Measurements from ENCODE around the gene DAAM1. TPM values are rescaled to one million over a fixed set of nuclear protein-coding genes. Genes with fewer than 3 reads are reported as not detected.

Gene DAAM1
- polyA plus RNA-seq, 2 of the 4 experiments (the other 2 are of a cell fraction), result 6.8 to 10.8 TPM

- no peak for TF ChIP-seq HOXB5 (CRISPR knock-in tag; IDR thresholded peaks at IDR 0.05)
Measured at GRCh38 chr14:59320763-59321625, 132.5 kb downstream of the DAAM1 start (continued).

GRCh38 chr14:59321626-59321949 is 133.1 kb downstream of the DAAM1 start:
- DNase-seq (ENCODE audit: low read depth in 1 of 2, low spot score in 1 of 2) (no peak), ATAC-seq (no peak), FAIRE-seq (no peak)
- WGBS (ENCODE audit: missing lambda C conversion rate), result 69% methylated on average over 3 of the region's 3 CpGs
- no peaks in the 10 kb centered on the region for H3K9me3 ChIP-seq
- ChIA-PET CTCF (interaction anchor here (1.1 kb wide), 1 partner anchor 51 kb away, joined by 3 read pairs; no protein-coding TSS in a partner anchor), POLR2A (no interaction called here)
- H3K4me2 ChIP-seq, result no peak overlapping the region
- TF ChIP-seq CHD2 (IDR thresholded peaks at IDR 0.05; ENCODE audit: low read length, partially characterized antibody), result no peak
- 0 out of 3 replicates have a peak, but pooled peaks cover 8% of the 10 kb centered on the region for H3K4me1 ChIP-seq
- no peak overlapping the region for H3K4me3 ChIP-seq
- H3K27ac ChIP-seq, result no peak overlapping the region

- 96% methylated on average over 2 of the region's 2 CpGs for WGBS (ENCODE audit: missing lambda C conversion rate)
- ATAC-seq, result no peak
- no peak for DNase-seq (ENCODE audit: low read depth in 1 of 2, low spot score in 1 of 2)
- POLR2A ChIA-PET, result no interaction called here
- H3K4me3 ChIP-seq, result no peak overlapping the region
- no peaks in the 10 kb centered on the region for H3K9me3 ChIP-seq
- FAIRE-seq, result no peak
- no peak overlapping the region for H3K4me2 ChIP-seq
- H3K27ac ChIP-seq, result no peak overlapping the region
- no peak for TF ChIP-seq PBX3 (IDR thresholded peaks at IDR 0.05)
- TF ChIP-seq HOXA7 (CRISPR knock-in tag; IDR thresholded peaks at IDR 0.05), result no peak
- no peak for TF ChIP-seq MYC (IDR thresholded peaks at IDR 0.05; ENCODE audit: borderline replicate concordance, low read length)
- no peak for TF ChIP-seq POLR2A (IDR thresholded peaks at IDR 0.05; ENCODE audit: low read length)
- no peak for TF ChIP-seq ATOH8 (CRISPR knock-in tag; IDR thresholded peaks at IDR 0.05; ENCODE audit: low read depth)
- peaks cover 15% of the 10 kb centered on the region; the same call in 1 of the 3 replicates for H3K4me1 ChIP-seq
- CTCF ChIA-PET, result interaction anchor here (0.5 to 1.5 kb wide), 4 partner anchors 11 to 250 kb away, joined by 3 to 4 read pairs (median 4); no protein-coding TSS in a partner anchor
Measured at GRCh38 chr14:59325906-59326305, 137.4 kb downstream of the DAAM1 start.

GRCh38 chr14:59328454-59328853 is 140.0 kb downstream of the DAAM1 start:
- ATAC-seq (peak; percentile 43 to 62; a peak in 5 of 6 replicates), DNase-seq (ENCODE audit: low read depth in 1 of 2, low spot score in 1 of 2) (peak in 1 of 2 experiments; percentile 10), FAIRE-seq (no peak)
- Histone ChIP-seq H3K4me2 (0 out of 3 replicates have a peak overlapping the region, but pooled peaks have one; percentile 11), H3K4me3 (no peak overlapping the region), H3K4me1 (peaks cover 21% of the 10 kb centered on the region), H3K9me3 (no peaks in the 10 kb centered on the region), H3K27ac (no peak overlapping the region)
- ChIA-PET CTCF (no interaction called here), POLR2A (interaction anchor here (1.0 kb wide), 1 partner anchor 139 kb away, joined by 3 read pairs; no protein-coding TSS in a partner anchor)
- TF ChIP-seq HOXA7 (CRISPR knock-in tag; IDR thresholded peaks at IDR 0.05) (no peak), PBX3 (IDR thresholded peaks at IDR 0.05) (no peak), FOXS1 (CRISPR knock-in tag; IDR thresholded peaks at IDR 0.05) (no peak), JUN (IDR thresholded peaks at IDR 0.05) (no peak), MAZ (IDR thresholded peaks at IDR 0.05; ENCODE audit: borderline replicate concordance, low read depth, low read length) (no peak), FOSL2 (IDR thresholded peaks at IDR 0.05) (no peak), FOSL2 (CRISPR knock-in tag; IDR thresholded peaks at IDR 0.05) (0 out of 2 replicates have a peak, but pooled peaks have one; percentile 5), KDM5A (IDR thresholded peaks at IDR 0.05) (no peak), HOXB5 (CRISPR knock-in tag; IDR thresholded peaks at IDR 0.05) (no peak), MAFK (IDR thresholded peaks at IDR 0.05; ENCODE audit: partially characterized antibody) (no peak), RAD21 (conservative IDR thresholded peaks at IDR 0.05 in 1 of 2, IDR thresholded peaks at IDR 0.05 in 1 of 2) (no peak), MAX (IDR thresholded peaks at IDR 0.05) (no peak), CEBPB (IDR thresholded peaks at IDR 0.05) (peak; percentile 21 to 32; a peak in 2 of 4 replicates), RARB (CRISPR knock-in tag; IDR thresholded peaks at IDR 0.05) (no peak)
- 47% methylated on average over 4 of the region's 4 CpGs for WGBS (ENCODE audit: missing lambda C conversion rate)

Measured in A549 (cell line).